OCI-LY3 (cell line): Measurements from ENCODE around the gene PPP3CA.

ENCODE experiments used
- CTCF ChIP-seq: fragments of 200-600, 300-600 bp; sonication (generic); IDR thresholded peaks from 2 replicates; pipeline ENCODE4 v1.5.1; 2014; ENCODE audit warnings: antibody characterized with exemption, low read length, low read depth
- EZH2phosphoT487 ChIP-seq: fragments of 200-600 bp; shearing (Covaris generic); IDR thresholded peaks from 2 replicates; pipeline ENCODE4 v1.6.1; 2018; ENCODE audit warnings: antibody characterized with exemption, mixed run types, low read depth

GRCh38 chr4:101035487-101035886 lies 311.8 kb downstream of the PPP3CA start:
- TF ChIP-seq CTCF (no peak), EZH2phosphoT487 (no peak)
